HG02938 (cell line): ENCODE data around the gene LTB4R.

Experiments used
- ATAC-seq: cut with Tn5 transposase; IDR thresholded peaks from one replicate; pipeline ENCODE4 v1.9.1; 2021; ENCODE audit warnings: mild to moderate bottlenecking, moderate library complexity; ENCODE audit not compliant: unreplicated experiment

Gene LTB4R

GRCh38 chr14:24299255-24300191 lies 11.8 kb upstream of the LTB4R start, which contains the start of the genes DHRS1 and NOP9:
Gene DHRS1, minus strand, starts transcription at chr14:24299780. Its CDS starts 674 bp downstream, at chr14:24299106.
Gene NOP9, plus strand, starts transcription at chr14:24299850. Its CDS starts 105 bp downstream, at chr14:24299955.
- peak; percentile 63 for ATAC-seq

- no peak for ATAC-seq
Observed at GRCh38 chr14:24300326-24300980, 10.8 kb upstream of the LTB4R start.

DNA sequence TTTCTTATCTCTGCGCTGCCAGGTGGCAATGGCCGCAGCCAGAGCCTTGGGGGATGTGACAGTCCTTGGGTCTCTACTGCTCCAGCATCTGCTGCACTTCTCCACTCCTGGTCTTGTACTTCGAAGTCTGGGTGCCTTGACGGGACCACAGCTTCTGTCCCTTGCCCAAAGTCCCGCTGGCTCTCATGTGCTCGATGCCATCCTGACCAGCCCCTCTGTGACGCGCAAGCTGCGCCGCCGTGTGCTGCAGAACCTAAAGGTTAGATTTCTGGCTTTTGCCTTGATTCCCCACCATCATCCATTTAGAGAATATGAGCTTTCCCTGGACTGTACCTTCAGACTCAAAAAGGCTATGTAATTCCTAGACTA lies 7.3 kb upstream of the LTB4R start:
- no peak for ATAC-seq

GRCh38 chr14:24307156-24307574 lies 4.1 kb upstream of the LTB4R start:
- no peak for ATAC-seq

DNA sequence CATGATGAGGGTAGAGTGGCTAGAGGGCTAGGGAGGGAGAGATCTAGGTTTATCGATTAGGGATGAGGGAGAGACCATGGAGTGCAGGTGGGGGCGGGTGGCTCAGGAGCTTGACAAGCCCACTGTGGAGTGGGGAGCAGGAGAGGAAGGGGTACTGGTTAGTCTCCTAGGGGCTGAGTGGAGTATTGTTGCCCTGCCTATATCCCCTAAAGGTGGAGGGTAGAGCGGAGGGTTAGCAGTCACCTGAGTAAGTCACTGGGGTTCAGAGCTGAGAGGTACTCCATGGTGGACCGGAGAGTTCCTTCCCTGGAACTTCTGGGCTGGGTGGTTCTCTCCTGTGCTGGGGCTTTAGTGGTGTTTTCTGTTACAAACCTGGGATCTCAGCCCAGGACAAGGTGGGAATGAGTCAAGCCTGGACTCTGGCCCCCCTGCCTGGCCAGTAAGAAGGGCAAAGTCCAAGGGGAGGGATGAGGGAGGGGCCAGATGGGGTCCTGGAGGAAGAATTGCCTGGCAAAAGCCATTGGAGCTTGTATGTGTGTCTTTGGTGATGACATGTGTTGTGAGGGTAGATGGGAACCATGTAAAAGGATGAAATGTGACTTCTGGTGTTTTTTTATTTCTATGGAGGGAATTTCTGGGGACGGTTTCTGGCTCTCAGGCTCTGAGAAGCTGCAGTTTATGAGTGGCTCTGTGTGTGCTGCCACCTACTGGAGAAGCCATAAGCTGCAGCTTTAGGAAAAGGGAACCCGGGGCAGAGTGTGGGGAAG lies 3.5 kb upstream of the LTB4R start, which contains the start of gene CIDEB:
TSS of gene CIDEB (minus strand) at position 403 of the 767 bp plus-strand sequence. CDS start at position 284, 119 bp downstream.
- ATAC-seq = no peak

- ATAC-seq = no peak
Observed at GRCh38 chr14:24308342-24309124, 2.8 kb upstream of the LTB4R start.

DNA sequence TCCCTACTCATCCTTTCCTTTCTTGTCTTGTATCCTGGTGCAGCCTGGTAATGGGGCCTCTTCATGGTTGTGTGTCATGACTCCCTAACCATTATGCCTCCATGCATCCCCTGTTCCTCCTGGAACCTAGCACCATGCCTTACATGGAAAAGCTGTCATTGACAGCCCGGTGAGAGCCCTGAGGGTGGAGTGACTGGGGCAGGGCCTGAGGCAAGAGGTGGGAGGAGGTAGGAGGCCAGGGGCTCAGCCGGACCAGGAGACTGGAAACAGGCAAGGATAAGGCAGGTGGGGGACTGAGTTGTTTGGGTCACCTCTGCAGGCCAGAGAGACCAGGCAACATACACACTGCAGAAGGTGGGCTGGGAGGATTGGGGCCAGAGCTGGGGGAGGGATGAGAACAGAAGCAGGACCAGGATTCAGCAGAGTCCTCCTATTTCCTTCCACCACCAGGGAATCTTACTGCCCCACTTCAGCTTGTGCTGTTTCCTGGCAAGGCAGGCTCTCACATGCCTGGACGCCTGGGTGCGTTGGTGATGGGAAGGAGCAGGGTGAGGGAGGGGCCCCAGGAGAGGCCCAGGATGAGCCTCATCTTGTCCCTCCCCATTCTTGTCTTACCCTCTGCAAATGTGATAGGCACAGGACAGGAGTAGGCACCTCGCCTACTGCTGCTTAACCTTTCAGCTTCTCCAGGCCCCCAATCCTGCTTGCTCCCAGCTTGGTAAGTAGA lies 1.6 kb upstream of the LTB4R start, which contains the start of gene LTB4R2:
TSS of gene LTB4R2 (plus strand) at position 603 of the 727 bp plus-strand sequence. CDS start 525 bp downstream, outside the sequence.
- no peak for ATAC-seq

DNA sequence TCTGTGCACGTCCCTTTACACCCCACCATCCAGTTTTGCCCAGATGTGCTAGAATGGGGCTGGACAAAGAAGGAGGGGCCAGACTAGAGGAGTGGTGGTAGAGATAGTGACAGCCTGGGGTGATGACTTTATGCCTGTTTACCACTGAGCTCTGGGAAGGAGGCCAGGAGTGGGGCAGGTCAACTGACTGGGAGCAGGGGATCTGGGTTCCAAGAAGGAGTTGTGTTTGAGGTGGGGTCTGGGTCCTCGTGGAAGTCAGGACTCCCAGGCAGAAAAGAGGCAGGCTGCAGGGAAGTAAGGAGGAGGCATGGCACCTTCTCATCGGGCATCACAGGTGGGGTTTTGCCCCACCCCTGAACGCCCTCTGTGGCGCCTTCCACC lies 1.0 kb upstream of the LTB4R start:
- no peak for ATAC-seq

DNA sequence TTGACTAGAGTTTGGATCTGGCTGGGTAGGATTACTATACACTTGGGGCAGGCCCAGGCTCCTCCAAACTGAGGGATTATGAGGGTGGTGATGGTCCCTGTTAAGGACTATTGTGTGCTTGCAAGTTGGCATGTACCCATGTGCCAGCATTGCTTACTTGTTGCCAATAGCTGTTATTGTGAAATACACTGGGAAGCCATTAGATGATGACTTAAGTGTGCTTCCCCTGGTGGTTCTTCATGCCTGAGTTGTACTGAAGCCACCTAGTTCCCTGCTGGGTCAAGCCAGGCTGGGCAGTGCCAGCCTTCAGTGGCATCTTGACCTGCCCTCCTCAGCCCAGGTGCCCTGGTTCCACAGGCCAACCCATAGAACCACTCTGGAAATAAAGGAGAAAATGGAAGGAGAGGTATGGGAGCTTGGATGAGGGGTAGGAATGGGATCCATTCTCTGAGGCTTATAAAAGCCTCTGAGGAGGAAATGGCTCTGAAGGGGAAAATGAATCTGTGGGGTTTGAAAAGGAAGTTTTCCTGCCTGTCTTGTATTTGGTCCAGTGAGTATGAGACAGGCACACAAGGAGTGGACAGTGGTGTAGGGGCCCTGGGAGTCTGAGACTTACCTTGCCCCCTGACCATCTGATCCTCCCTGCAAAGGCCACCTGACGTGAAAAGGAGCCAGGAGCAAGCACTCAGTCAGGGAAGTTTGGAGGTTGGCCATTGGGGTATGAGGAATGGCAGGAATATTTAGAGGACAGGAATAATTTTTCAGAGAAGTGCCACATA lies 724 bp downstream of the LTB4R start:
- ATAC-seq = no peak

DNA sequence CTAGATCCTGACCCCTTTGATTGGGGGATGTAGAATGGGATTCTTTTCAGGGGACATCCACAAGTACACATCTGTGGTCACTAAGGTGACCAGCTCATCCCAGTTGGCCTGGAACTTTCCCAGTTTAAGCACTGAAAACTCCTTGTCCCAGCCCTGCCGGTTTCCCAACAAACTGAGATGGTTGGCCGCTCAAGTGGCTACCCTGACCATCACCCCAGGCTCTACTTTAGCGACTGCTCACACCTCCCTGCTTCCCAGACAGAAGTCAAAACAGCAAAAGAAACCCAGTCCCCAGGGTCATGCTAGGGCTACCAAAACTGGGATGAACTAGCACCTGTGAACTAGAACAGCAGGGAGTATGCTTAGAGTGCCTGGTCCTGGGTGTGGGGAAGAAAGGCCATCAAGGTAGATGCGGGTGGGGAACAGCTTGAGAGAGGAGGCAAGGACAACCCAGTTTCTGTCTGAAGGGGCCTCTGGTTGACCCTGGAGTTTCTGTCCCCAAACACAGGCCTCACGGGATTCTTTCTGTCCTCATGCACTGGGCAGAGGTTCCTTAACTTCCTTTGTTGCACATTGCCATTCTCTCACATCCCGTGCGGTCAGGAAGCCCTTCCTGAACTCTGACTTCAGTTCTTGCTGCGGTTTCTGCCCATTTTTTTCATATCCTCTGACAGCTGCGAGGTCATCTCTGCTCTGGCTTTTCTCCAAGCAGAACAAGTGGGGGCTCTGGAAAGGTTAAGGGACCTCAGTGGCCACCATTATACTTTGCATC lies 1.6 kb downstream of the LTB4R start:
- no peak for ATAC-seq

DNA sequence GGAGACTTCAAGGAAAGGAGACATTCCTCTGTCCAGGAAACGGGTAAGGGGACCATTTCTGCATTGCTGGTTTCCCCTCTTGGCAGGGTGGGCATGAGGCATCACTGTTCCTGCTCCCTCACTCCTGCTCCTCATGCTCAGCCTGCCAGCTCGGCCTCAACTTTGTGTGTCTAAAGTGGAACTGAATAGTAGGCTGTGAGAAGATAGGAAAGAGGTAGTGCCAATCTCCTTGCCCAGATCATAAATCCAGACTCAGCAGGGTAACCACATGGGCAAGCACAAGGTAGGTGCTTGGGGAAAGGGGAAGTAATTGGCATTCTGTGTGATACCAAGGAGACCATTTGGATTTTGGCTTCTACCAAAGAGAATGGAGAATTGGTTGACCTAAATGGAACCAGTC lies 2.6 kb downstream of the LTB4R start:
- ATAC-seq = no peak

DNA sequence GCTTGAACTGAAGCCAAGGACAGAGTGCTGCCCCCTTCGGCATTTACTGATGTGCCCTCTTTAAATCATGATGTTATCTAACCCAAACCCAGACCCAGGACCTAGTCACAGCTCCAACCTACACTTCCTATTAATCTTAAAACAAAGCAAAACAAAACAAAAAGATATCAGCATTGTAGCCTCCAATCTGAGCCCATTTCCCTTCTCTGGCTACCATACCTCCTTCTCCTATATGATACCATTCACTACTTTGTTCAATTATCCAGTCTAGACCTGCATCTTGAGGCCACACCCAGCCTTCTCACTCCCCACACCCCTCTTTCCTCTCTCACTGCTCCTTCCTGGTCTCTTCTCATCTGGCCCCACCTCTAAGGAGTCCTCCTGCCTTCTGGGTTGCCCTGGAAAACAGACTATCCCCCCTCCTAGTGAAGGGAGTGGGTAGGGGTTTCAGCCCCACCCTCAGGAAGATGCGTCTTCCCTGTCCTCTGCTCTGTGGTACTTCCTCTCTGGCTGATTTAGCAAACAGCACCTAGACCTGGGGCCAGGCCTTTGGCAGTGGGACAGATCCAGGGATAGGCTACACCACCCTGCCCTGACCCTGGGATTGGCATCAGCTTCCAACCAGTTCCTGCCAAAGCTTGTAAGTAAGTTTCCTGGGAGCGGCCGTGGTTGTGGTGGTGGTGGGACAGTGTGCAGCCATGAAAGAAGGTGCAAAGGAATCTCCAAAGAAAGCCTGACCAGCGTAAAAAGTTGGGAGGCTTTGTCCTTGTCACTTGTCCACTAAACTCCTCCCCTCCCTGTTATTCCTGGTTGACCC lies 3.3 kb downstream of the LTB4R start:
- ATAC-seq = no peak

DNA sequence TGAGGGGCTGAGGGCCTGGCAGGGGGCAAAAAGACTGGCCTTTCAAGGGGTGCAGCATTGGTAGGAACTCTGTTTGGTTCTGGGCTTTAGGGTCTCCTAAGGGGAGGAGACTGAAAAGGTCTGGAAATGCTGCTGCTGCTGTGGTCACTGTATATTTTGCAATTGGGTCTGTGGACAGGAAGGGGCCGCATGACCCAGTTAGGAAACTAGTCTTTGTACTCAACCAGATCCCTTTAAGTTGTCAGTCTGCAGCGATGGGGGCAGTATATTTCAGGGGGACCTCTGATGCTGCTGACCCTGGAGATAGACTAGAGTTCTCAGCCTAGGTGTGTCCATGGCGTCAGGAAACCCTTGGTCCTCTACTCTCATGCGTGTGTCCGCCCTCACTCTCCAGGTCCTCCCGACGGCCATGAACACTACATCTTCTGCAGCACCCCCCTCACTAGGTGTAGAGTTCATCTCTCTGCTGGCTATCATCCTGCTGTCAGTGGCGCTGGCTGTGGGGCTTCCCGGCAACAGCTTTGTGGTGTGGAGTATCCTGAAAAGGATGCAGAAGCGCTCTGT lies 4.0 kb downstream of the LTB4R start:
- no peak for ATAC-seq

- ATAC-seq = no peak
Observed at GRCh38 chr14:24315807-24316596, 4.7 kb downstream of the LTB4R start.

DNA sequence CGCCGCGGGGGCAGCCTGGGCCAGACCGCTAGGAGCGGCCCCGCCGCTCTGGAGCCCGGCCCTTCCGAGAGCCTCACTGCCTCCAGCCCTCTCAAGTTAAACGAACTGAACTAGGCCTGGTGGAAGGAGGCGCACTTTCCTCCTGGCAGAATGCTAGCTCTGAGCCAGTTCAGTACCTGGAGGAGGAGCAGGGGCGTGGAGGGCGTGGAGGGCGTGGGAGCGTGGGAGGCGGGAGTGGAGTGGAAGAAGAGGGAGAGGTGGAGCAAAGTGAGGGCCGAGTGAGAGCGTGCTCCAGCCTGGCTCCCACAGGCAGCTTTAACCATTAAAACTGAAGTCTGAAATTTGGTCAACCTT lies 5.3 kb downstream of the LTB4R start:
- ATAC-seq = no peak
